Measurements from ENCODE around the gene PRDM16. TPM values are rescaled to one million over a fixed set of nuclear protein-coding genes. Genes with fewer than 3 reads are reported as not detected.

PRDM16 gene
- total RNA-seq, 1 experiment from 2014 or later, result 5.3 TPM

- Mint-ChIP-seq H3K27ac (ENCODE audit: unreplicated experiment) (no peak overlapping the region), H3K36me3 (ENCODE audit: insufficient read depth, unreplicated experiment) (no peaks in the 10 kb centered on the region), H3K4me1 (ENCODE audit: low read depth, unreplicated experiment) (no peaks in the 10 kb centered on the region), H3K4me3 (ENCODE audit: unreplicated experiment) (no peak overlapping the region), H3K27me3 (ENCODE audit: insufficient read depth, unreplicated experiment) (no peaks in the 10 kb centered on the region), H3K9me3 (ENCODE audit: unreplicated experiment) (no peaks in the 10 kb centered on the region)
- peaks cover 34% of the 10 kb centered on the region for H3K4me1 ChIP-seq
- no peaks in the 10 kb centered on the region for H3K9me3 ChIP-seq
- BruUV-seq (replicated peaks), result no TSS peak
- CTCF ChIA-PET, result no interaction called here
- POLR2A ChIA-PET, result no interaction called here
- no peaks in the 10 kb centered on the region for H3K27me3 ChIP-seq (replicated peaks; ENCODE audit: control insufficient read depth, insufficient read depth, low read length)
- DNase-seq, result no peak
- H3K4me3 ChIP-seq (ENCODE audit: low read depth, low read length), result no peak overlapping the region
- H3K36me3 ChIP-seq (ENCODE audit: control insufficient read depth, insufficient read depth, low read length), result no peaks in the 10 kb centered on the region
- intact Hi-C loops (cut with micrococcal nuclease; ENCODE audit: unreplicated experiment), result loop anchor here (5.0 kb wide), 1 partner anchor 41 kb away; no protein-coding TSS in a partner anchor
- TF ChIP-seq CTCF (IDR thresholded peaks at IDR 0.05; ENCODE audit: insufficient read depth in 1 of 2, low read depth in 1 of 2, low read length in 1 of 2, severe bottlenecking in 1 of 2, unreplicated experiment in 1 of 2), result no peak
These were observed 282.7 kb downstream of the PRDM16 start for GRCh38 chr1:3351449-3352298.

- H3K4me3 ChIP-seq (ENCODE audit: low read depth, low read length), result no peak overlapping the region
- no peak for DNase-seq
- H3K27me3 Mint-ChIP-seq (ENCODE audit: insufficient read depth, unreplicated experiment), result no peaks in the 10 kb centered on the region
- no peaks in the 10 kb centered on the region for H3K36me3 Mint-ChIP-seq (ENCODE audit: insufficient read depth, unreplicated experiment)
- H3K36me3 ChIP-seq (ENCODE audit: control insufficient read depth, insufficient read depth, low read length), result no peaks in the 10 kb centered on the region
- H3K27ac Mint-ChIP-seq (ENCODE audit: unreplicated experiment), result no peak overlapping the region
- no peak for TF ChIP-seq CTCF (IDR thresholded peaks at IDR 0.05; ENCODE audit: insufficient read depth in 1 of 2, low read depth in 1 of 2, low read length in 1 of 2, severe bottlenecking in 1 of 2, unreplicated experiment in 1 of 2)
- POLR2A ChIA-PET, result no interaction called here
- peaks cover 39% of the 10 kb centered on the region for H3K4me1 ChIP-seq
- H3K4me1 Mint-ChIP-seq (ENCODE audit: low read depth, unreplicated experiment), result no peaks in the 10 kb centered on the region
- H3K9me3 Mint-ChIP-seq (ENCODE audit: unreplicated experiment), result no peaks in the 10 kb centered on the region
- H3K27me3 ChIP-seq (replicated peaks; ENCODE audit: control insufficient read depth, insufficient read depth, low read length), result no peaks in the 10 kb centered on the region
- CTCF ChIA-PET, result no interaction called here
- no TSS peak for BruUV-seq (replicated peaks)
- H3K4me3 Mint-ChIP-seq (ENCODE audit: unreplicated experiment), result no peak overlapping the region
- H3K9me3 ChIP-seq, result no peaks in the 10 kb centered on the region
- intact Hi-C loops (cut with micrococcal nuclease; ENCODE audit: unreplicated experiment), result loop anchor here (5.0 kb wide), 1 partner anchor 40 kb away; no protein-coding TSS in a partner anchor
These were observed 283.4 kb downstream of the PRDM16 start for GRCh38 chr1:3352299-3352951.

GRCh38 chr1:3352952-3353331, 283.9 kb downstream of the PRDM16 start:
- DNase-seq, result no peak
- Histone ChIP-seq H3K27me3 (replicated peaks; ENCODE audit: control insufficient read depth, insufficient read depth, low read length) (no peaks in the 10 kb centered on the region), H3K4me1 (peaks cover 39% of the 10 kb centered on the region), H3K4me3 (ENCODE audit: low read depth, low read length) (no peak overlapping the region), H3K9me3 (no peaks in the 10 kb centered on the region), H3K36me3 (ENCODE audit: control insufficient read depth, insufficient read depth, low read length) (no peaks in the 10 kb centered on the region)
- H3K27me3 Mint-ChIP-seq (ENCODE audit: insufficient read depth, unreplicated experiment), result no peaks in the 10 kb centered on the region
- ChIA-PET CTCF (no interaction called here), POLR2A (no interaction called here)
- no peaks in the 10 kb centered on the region for H3K9me3 Mint-ChIP-seq (ENCODE audit: unreplicated experiment)
- H3K36me3 Mint-ChIP-seq (ENCODE audit: insufficient read depth, unreplicated experiment), result no peaks in the 10 kb centered on the region
- BruUV-seq (replicated peaks), result no TSS peak
- no peak overlapping the region for H3K27ac Mint-ChIP-seq (ENCODE audit: unreplicated experiment)
- intact Hi-C loops (cut with micrococcal nuclease; ENCODE audit: unreplicated experiment), result loop anchor here (5.0 kb wide), 1 partner anchor 39 kb away; no protein-coding TSS in a partner anchor
- H3K4me3 Mint-ChIP-seq (ENCODE audit: unreplicated experiment), result no peak overlapping the region
- no peak for TF ChIP-seq CTCF (IDR thresholded peaks at IDR 0.05; ENCODE audit: insufficient read depth in 1 of 2, low read depth in 1 of 2, low read length in 1 of 2, severe bottlenecking in 1 of 2, unreplicated experiment in 1 of 2)
- H3K4me1 Mint-ChIP-seq (ENCODE audit: low read depth, unreplicated experiment), result no peaks in the 10 kb centered on the region
